ENCODE data around the gene TDRD1.

The TDRD1 gene

GRCh38 chr10:114220281-114220680 is 41.1 kb downstream of the TDRD1 start:
- TF ChIP-seq CTCF (conservative IDR thresholded peaks at IDR 0.05; ENCODE audit: low read depth), result no peak

GRCh38 chr10:114221235-114221634 is 42.1 kb downstream of the TDRD1 start:
- H3K27ac ChIP-seq, result no peak overlapping the region
- CTCF ChIA-PET, result interaction anchor here (1.0 to 1.5 kb wide), 2 partner anchors 9 to 15 kb away, joined by 3 read pairs; no protein-coding TSS in a partner anchor
- no peak for DNase-seq (ENCODE audit: low spot score)
- TF ChIP-seq CTCF (conservative IDR thresholded peaks at IDR 0.05; ENCODE audit: low read depth), result no peak
- POLR2A ChIA-PET (ENCODE audit: low non-redundant PET), result no interaction called here

More at GRCh38 chr10:114220281-114220680, 41.1 kb downstream of the TDRD1 start:
- ChIA-PET CTCF (interaction anchor here (1.5 kb wide), 1 partner anchor 10 kb away, joined by 3 read pairs; no protein-coding TSS in a partner anchor), POLR2A (ENCODE audit: low non-redundant PET) (no interaction called here)
- no peak overlapping the region for H3K27ac ChIP-seq
- no peak for DNase-seq (ENCODE audit: low spot score)

GRCh38 chr10:114223066-114223465 is 43.9 kb downstream of the TDRD1 start:
- POLR2A ChIA-PET (ENCODE audit: low non-redundant PET), result no interaction called here
- DNase-seq (ENCODE audit: low spot score), result no peak
- no peak for TF ChIP-seq CTCF (conservative IDR thresholded peaks at IDR 0.05; ENCODE audit: low read depth)
- H3K27ac ChIP-seq, result no peak overlapping the region
- CTCF ChIA-PET, result no interaction called here

GRCh38 chr10:114228156-114228555 is 49.0 kb downstream of the TDRD1 start:
- POLR2A ChIA-PET (ENCODE audit: low non-redundant PET), result no interaction called here
- no peak for DNase-seq (ENCODE audit: low spot score)
- CTCF ChIA-PET, result no interaction called here

GRCh38 chr10:114232561-114233176 is 53.5 kb downstream of the TDRD1 start:
- no peak overlapping the region for H3K27ac ChIP-seq
- ChIA-PET CTCF (interaction anchor here (0.5 kb wide), 1 partner anchor 897 kb away, joined by 3 read pairs; no protein-coding TSS in a partner anchor), POLR2A (ENCODE audit: low non-redundant PET) (no interaction called here)

More at GRCh38 chr10:114228156-114228555, 49.0 kb downstream of the TDRD1 start:
- no peak overlapping the region for H3K27ac ChIP-seq
- TF ChIP-seq CTCF (conservative IDR thresholded peaks at IDR 0.05; ENCODE audit: low read depth), result no peak

GRCh38 chr10:114233482-114233881 is 54.3 kb downstream of the TDRD1 start:
- no peak for TF ChIP-seq CTCF (conservative IDR thresholded peaks at IDR 0.05; ENCODE audit: low read depth)
- ChIA-PET CTCF (no interaction called here), POLR2A (ENCODE audit: low non-redundant PET) (no interaction called here)
- DNase-seq (ENCODE audit: low spot score), result no peak
- no peak overlapping the region for H3K27ac ChIP-seq

More at GRCh38 chr10:114232561-114233176, 53.5 kb downstream of the TDRD1 start:
- no peak for TF ChIP-seq CTCF (conservative IDR thresholded peaks at IDR 0.05; ENCODE audit: low read depth)
- DNase-seq (ENCODE audit: low spot score), result no peak

Measured in RWPE1 (cell line).